ENCODE measurements around the gene XAF1.
"Not testable (repeated sequence)": the region's sequence is repeated elsewhere in the genome, so short reads cannot be mapped to it uniquely, and the experiment has no call there.

Gene XAF1

GRCh38 chr17:6753546-6753945, 2.3 kb upstream of the XAF1 start:
- DNase-seq (ENCODE audit: low spot score): no peak

DNA sequence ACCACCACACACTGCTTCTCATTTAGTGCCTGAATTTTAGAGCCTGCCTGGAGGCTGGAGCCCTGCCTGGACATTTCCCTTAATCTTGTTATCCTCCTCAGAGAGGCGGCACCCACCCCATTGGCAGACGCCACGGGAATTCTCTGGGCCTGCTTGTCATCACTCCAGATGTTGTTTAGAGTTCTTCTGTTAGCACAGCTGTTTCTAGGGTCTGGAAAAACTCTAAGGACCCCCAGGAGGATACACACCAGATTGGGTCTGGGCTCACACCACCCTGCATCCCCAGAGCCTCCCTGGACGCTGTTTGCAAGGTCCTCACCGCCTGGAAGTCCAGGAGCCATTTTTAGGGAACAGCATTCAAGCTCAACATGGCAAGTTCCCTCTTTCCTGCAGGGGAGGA, 565 bp upstream of the XAF1 start:
- no peak for DNase-seq (ENCODE audit: low spot score)

DNA sequence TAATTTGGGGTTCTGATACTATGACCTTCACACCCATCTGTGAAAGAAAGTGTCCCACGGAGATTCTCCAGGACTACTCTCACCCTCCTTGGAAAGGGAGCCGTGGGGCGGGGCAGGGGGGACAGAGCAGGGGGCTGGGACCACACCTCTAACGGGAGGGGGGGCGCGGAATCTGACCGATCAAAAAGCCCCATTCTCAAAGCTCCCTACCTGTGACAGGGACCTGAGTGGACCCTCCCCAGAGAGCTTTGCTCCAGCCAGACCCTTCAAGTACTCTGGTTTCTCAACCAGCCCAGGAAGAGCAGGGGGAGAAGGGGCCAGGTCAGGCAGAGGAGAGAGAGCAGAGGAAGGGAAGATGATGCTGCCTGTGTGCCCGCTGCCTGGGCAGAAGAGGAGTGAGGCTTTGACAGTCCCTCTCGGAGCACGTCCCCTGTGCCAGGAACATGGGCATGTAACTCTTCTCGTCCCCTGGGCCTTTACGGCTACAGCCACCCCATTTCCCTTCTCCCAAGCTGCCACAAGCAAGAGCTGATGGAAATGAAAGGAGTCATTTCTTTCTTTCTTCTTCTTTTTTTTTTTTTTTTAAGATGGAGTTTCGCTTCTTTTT, 682 bp downstream of the XAF1 start:
- no peak for DNase-seq (ENCODE audit: low spot score)

GRCh38 chr17:6757747-6758146, 1.9 kb downstream of the XAF1 start:
- no peak for DNase-seq (ENCODE audit: low spot score)

DNA sequence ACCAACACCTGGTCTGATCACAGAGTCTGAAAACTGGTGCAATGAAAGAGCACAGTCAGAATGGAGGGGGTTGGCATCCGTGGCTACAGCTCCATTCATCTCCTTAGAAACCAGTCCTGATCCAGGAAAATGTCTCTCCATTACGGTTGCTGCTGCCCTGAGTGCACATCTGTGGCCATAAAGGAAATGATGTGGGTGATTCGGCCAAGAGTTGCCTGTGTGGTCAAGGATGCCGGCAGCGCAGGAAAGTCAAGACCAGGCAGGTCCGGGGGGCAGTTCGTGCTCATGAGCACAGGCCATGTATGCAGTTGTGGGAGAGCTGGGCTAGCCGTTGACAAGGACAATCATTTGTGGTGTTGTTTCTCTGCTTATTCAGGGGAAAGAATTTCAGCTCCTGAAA, 5.9 kb downstream of the XAF1 start:
- DNase-seq (ENCODE audit: low spot score): no peak

DNA sequence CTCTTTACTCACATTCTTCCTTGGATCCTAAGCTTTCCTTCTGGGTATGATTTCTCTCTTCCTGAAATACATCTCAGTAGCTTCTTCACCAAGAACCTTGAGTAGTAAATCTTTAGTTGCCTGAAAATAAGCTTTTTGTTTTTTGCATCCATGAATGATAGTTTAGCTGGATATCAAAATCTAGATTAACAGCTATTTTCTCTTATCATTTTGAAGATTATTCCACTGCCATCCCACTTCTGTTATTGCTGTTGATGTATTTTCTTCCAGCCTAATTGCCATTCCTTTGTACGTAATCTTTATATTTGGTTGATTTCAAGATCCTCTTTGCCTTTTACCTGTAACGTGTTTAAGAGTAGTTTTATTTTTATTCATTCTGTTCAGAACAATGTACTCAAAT, 12.6 kb downstream of the XAF1 start:
- no peak for DNase-seq (ENCODE audit: low spot score)

GRCh38 chr17:6772016-6772415, 16.2 kb downstream of the XAF1 start:
- DNase-seq (ENCODE audit: low spot score): no peak

DNA sequence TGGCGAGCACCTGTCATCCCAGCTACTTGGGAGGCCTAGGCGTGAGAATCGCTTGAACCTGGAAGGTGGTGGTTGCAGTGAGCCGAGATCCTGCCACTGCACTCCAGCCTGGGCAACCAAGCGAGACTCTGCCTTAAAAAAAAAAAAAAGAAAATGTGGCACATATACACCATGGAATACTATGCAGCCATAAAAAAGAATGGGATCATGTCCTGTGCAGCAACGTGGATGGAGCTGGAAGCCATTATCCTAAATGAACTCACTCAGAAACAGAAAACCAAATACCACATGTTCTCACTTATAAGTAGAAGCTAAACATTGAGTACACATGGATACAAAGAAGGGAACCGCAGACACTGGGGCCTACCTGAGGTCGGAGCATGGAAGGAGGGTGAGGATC, 19.1 kb downstream of the XAF1 start:
- DNase-seq (ENCODE audit: low spot score): not testable (repeated sequence)

DNA sequence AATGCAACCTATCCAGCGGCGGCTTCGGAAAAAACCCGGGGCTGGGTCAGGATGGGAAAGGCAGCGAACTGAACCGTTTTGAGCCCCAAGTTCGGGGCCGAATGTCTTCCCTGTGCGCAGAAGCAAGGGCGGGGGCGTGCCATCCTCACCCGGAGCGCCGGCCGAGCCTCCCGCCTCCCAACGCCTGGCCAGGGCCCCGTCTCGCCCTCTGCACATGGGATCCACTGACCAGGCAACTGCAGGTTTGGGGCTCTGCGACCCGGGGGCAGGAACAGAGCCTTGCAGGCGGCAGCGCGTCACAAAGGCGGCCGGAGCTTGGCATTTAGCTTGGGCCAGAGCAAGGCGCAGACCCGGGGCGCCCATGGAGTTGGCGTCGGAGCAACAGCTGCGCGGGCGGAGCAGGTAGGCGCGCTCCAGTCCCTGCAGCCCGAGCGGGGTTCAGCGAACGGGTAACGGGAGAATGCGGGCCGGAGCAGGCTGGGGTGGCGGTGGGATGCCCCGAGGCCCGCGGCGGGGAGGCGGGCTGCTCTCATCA, 20.1 kb downstream of the XAF1 start, which contains the start of gene FBXO39:
Gene FBXO39 (plus strand): TSS at position 345 of the 535 bp plus-strand sequence. CDS start 3,654 bp downstream, outside the sequence.
- no peak for DNase-seq (ENCODE audit: low spot score)

DNA sequence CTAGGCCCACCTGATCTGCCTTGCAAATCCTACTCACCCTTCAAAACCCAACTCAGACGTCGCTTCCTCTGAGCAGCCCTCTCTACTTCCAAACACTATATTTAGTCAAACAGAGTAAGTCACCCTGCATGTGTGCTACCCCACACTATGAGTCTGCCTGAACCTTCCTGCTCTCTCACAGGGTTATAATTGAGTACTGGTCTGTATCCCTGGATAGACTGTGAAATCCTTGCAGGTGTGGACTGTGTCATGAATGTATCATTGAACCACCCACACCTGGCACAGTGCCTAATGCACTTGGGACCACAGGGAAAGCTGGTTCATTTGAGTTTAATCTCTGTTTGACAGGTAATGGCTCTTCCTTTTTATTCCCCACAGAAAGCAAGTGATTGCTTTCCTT, 23.6 kb downstream of the XAF1 start:
- DNase-seq (ENCODE audit: low spot score): no peak

- DNase-seq (ENCODE audit: low spot score): no peak
Observed at GRCh38 chr17:6780001-6780400, 24.2 kb downstream of the XAF1 start.

DNA sequence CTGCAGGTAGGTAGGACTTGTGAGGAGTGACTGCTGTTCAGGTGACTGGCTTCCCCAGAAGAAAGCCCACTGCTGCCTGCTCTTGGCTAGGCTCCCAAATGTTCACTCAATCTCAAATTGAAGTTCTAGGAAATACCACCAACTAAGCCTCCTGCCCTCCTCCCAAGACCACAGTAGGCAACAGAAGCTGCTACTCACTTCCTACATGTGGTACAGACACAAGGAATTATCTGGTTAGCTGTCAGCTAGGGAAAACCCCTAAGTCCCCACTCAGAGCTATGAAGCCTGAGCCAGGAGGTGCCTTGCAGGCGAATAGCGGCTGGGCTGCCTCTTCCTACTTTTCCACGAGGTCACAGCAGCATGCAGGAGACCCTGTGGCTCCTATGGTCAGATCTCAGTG, 25.0 kb downstream of the XAF1 start:
- DNase-seq (ENCODE audit: low spot score): no peak

DNA sequence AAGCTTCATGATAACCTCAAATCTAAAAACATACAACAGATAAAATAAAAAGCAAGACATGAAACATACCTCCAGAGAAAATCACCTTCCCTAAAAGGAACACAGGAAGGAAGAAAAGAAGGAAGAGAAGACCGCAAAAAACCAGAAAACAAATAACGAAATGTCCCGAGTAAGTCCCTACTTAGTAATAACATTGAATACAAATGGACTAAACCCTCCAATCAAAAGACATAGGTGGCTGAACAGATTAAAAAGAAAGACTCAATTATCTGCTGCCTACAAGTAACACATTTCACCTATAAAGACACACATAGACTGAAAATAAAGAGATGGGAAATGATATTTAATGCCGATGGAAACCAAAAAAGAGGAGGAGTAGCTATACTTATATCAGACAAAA, 26.4 kb downstream of the XAF1 start:
- DNase-seq (ENCODE audit: low spot score): no peak

DNA sequence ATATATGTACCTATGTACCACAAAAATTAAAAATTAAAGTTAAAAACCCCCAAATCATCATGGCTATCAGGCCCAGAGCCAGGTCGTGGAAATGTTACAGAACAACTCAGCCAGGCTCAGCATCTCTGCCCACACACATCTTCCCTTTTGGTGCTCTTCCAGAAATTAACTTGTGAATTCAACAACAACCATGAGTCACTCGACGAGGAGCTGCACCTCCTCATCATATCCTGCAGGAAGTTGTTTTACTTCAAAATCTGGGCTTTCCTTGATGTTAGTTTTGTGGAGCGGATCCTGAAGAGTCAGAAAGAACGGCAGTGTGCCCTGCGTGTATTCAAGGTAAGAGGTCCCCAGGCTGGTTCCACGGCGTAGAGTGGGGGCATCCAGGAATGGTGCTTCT, 30.8 kb downstream of the XAF1 start:
- no peak for DNase-seq (ENCODE audit: low spot score)

DNA sequence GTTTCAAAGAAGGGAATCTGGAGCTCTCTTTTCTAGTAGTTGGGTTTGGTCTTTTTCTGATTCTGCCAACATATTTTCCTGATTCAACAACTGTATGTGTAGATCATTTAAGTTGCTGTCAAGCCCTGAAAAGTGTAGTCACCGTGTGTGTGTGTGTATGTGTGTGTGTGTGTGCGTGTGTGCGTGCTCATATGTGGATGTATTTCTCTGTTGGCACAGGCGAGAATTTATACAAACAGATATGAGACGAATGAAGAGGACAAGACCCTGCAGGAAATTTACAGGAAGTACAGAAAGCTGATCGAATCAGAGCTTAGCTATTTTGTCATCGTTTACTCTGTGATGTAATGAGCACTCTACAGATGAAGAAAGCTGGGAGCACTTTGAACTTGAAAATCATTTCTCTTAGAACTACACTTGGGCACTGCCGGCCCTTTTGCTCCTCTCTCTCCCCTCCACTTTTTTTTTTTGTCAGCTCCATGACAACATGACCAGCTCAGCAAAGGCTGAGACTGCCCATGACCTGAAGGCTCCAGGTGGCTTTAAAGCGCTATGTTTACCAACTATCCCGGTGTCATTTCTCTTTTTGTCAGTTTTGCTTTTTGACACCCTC, 31.3 kb downstream of the XAF1 start:
- DNase-seq (ENCODE audit: low spot score): no peak

DNA sequence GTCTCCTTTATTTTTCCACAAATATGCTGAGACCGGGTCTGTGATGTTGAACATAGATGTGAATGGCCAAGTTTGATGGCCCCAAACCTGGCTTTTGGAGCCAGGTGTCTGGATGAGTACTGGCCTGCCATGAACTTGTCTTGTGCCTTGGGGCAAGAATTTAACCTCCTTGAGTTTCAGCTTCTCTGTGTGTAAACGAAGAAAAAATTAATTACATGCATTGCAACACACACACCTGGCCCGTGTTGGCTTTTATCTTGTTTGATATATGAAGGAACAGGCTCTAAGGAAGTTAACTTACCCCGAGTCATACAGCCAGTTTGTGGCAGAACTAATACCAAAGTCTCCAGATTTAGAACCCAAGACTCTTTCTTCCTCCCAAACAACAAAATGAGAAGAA, 33.3 kb downstream of the XAF1 start:
- no peak for DNase-seq (ENCODE audit: low spot score)

GRCh38 chr17:6793748-6794493, 38.1 kb downstream of the XAF1 start:
- no peak for DNase-seq (ENCODE audit: low spot score)

GRCh38 chr17:6796017-6796886, 40.4 kb downstream of the XAF1 start:
- DNase-seq (ENCODE audit: low spot score): no peak

- no peak for DNase-seq (ENCODE audit: low spot score)
Observed at GRCh38 chr17:6796887-6797490, 41.1 kb downstream of the XAF1 start.

- no peak for DNase-seq (ENCODE audit: low spot score)
Observed at GRCh38 chr17:6797718-6798351, 42.0 kb downstream of the XAF1 start.

- DNase-seq (ENCODE audit: low spot score): no peak
Observed at GRCh38 chr17:6799738-6800137, 43.9 kb downstream of the XAF1 start.
